ENCODE results near the gene HTT-AS. TPM values are rescaled to one million over a fixed set of nuclear protein-coding genes. Genes with fewer than 3 reads are reported as not detected.

HTT-AS gene
- total and polyA plus RNA-seq, 4 donors = not detected

- WGBS, 2 donors = 90% methylated on average over 7 of the region's 7 CpGs
Observed at GRCh38 chr4:3071811-3072210, 2.5 kb downstream of the HTT-AS start.

GRCh38 chr4:3070709-3071500, 3.4 kb downstream of the HTT-AS start:
- WGBS, 2 donors = 88 to 91% methylated on average over 3 of the region's 3 CpGs
- H3K4me3 ChIP-seq = no peak overlapping the region
- no peak overlapping the region for H3K27ac ChIP-seq (ENCODE audit: low read depth in 1 of 2, low read length in 1 of 2)
- H3K9me3 ChIP-seq (ENCODE audit: control insufficient read depth in 4 of 4, insufficient read depth in 3 of 4, low read length in 3 of 4) = no peaks in the 10 kb centered on the region
- no peaks in the 10 kb centered on the region for H3K27me3 ChIP-seq (ENCODE audit: control insufficient read depth in 3 of 3, insufficient read depth in 3 of 3, low read length in 2 of 3)
- H3K9ac ChIP-seq (ENCODE audit: insufficient read depth in 1 of 2, low read length in 2 of 2) = no peak overlapping the region
- TF ChIP-seq CTCF (IDR thresholded peaks at IDR 0.05; ENCODE audit: control extremely low read depth, extremely low read depth) = no peak
- no peaks in the 10 kb centered on the region for H3K36me3 ChIP-seq (ENCODE audit: control insufficient read depth in 4 of 4, insufficient read depth in 4 of 4, low read length in 4 of 4)
- DNase-seq = no peak
- no peak for ATAC-seq (ENCODE audit: insufficient read depth, low FRiP score)
- H3K4me1 ChIP-seq (ENCODE audit: control insufficient read depth in 5 of 5, insufficient read depth in 5 of 5, low read length in 5 of 5) = peaks cover 0 to 7% (median 4%) of the 10 kb centered on the region in 5 donors

More at GRCh38 chr4:3071811-3072210, 2.5 kb downstream of the HTT-AS start:
- no peaks in the 10 kb centered on the region for H3K36me3 ChIP-seq (ENCODE audit: control insufficient read depth in 4 of 4, insufficient read depth in 4 of 4, low read length in 4 of 4)
- H3K4me1 ChIP-seq (ENCODE audit: control insufficient read depth in 5 of 5, insufficient read depth in 5 of 5, low read length in 5 of 5) = peaks cover 0 to 14% (median 8%) of the 10 kb centered on the region in 5 donors
- H3K9ac ChIP-seq (ENCODE audit: insufficient read depth in 1 of 2, low read length in 2 of 2) = no peak overlapping the region
- H3K9me3 ChIP-seq (ENCODE audit: control insufficient read depth in 4 of 4, insufficient read depth in 3 of 4, low read length in 3 of 4) = no peaks in the 10 kb centered on the region
- no peak overlapping the region for H3K4me3 ChIP-seq
- DNase-seq = peak in 1 of 3 donors; percentile 9
- no peak for TF ChIP-seq CTCF (IDR thresholded peaks at IDR 0.05; ENCODE audit: control extremely low read depth, extremely low read depth)
- no peak for ATAC-seq (ENCODE audit: insufficient read depth, low FRiP score)
- no peak overlapping the region for H3K27ac ChIP-seq (ENCODE audit: low read depth in 1 of 2, low read length in 1 of 2)
- no peaks in the 10 kb centered on the region for H3K27me3 ChIP-seq (ENCODE audit: control insufficient read depth in 3 of 3, insufficient read depth in 3 of 3, low read length in 2 of 3)

- ATAC-seq (ENCODE audit: insufficient read depth, low FRiP score) (no peak), DNase-seq (no peak)
- 86 to 90% methylated on average over 15 to 16 of the region's 16 CpGs for WGBS, 2 donors
- Histone ChIP-seq H3K27me3 (ENCODE audit: control insufficient read depth in 3 of 3, insufficient read depth in 3 of 3, low read length in 2 of 3) (no peaks in the 10 kb centered on the region), H3K4me3 (no peak overlapping the region), H3K4me1 (ENCODE audit: control insufficient read depth in 5 of 5, insufficient read depth in 5 of 5, low read length in 5 of 5) (peaks cover 0 to 4% (median 0%) of the 10 kb centered on the region in 5 donors), H3K27ac (ENCODE audit: low read depth in 1 of 2, low read length in 1 of 2) (no peak overlapping the region), H3K36me3 (ENCODE audit: control insufficient read depth in 4 of 4, insufficient read depth in 4 of 4, low read length in 4 of 4) (no peaks in the 10 kb centered on the region), H3K9me3 (ENCODE audit: control insufficient read depth in 4 of 4, insufficient read depth in 3 of 4, low read length in 3 of 4) (no peaks in the 10 kb centered on the region), H3K9ac (ENCODE audit: insufficient read depth in 1 of 2, low read length in 2 of 2) (no peak overlapping the region)
- TF ChIP-seq CTCF (IDR thresholded peaks at IDR 0.05; ENCODE audit: control extremely low read depth, extremely low read depth) = no peak
Observed at GRCh38 chr4:3069661-3070199, 4.6 kb downstream of the HTT-AS start.
